Measurements from ENCODE around the gene LRG1. TPM values are rescaled to one million over a fixed set of nuclear protein-coding genes. Genes with fewer than 3 reads are reported as not detected.

The LRG1 gene
- polyA plus RNA-seq, 3 donors from 2014 or later: not detected

GRCh38 chr19:4499855-4500254 lies 40.0 kb downstream of the LRG1 start:
- no peaks in the 10 kb centered on the region for H3K9me3 Mint-ChIP-seq
- no peaks in the 10 kb centered on the region for H3K27me3 Mint-ChIP-seq (ENCODE audit: low read depth in 3 of 3)
- no peak overlapping the region for H3K4me3 Mint-ChIP-seq
- peaks cover 0 to under 1% (median 0%) of the 10 kb centered on the region in 3 donors for H3K36me3 Mint-ChIP-seq
- H3K27ac Mint-ChIP-seq: no peak overlapping the region
- no peak for DNase-seq
- H3K4me1 Mint-ChIP-seq: no peaks in the 10 kb centered on the region

- H3K27ac Mint-ChIP-seq: no peak overlapping the region
- no peak for DNase-seq
- no peaks in the 10 kb centered on the region for H3K27me3 Mint-ChIP-seq (ENCODE audit: low read depth in 3 of 3)
- H3K36me3 Mint-ChIP-seq: peaks cover 0 to 4% (median 0%) of the 10 kb centered on the region in 3 donors
- H3K9me3 Mint-ChIP-seq: no peaks in the 10 kb centered on the region
- no peaks in the 10 kb centered on the region for H3K4me1 Mint-ChIP-seq
- no peak overlapping the region for H3K4me3 Mint-ChIP-seq
These were observed 40.5 kb downstream of the LRG1 start for GRCh38 chr19:4499318-4499717.

GRCh38 chr19:4498694-4499093 lies 41.1 kb downstream of the LRG1 start:
- no peaks in the 10 kb centered on the region for H3K27me3 Mint-ChIP-seq (ENCODE audit: low read depth in 3 of 3)
- H3K4me1 Mint-ChIP-seq: no peaks in the 10 kb centered on the region

GRCh38 chr19:4497770-4498389 lies 42.0 kb downstream of the LRG1 start:
- no peaks in the 10 kb centered on the region for H3K27me3 Mint-ChIP-seq (ENCODE audit: low read depth in 3 of 3)
- H3K4me1 Mint-ChIP-seq: no peaks in the 10 kb centered on the region
- H3K36me3 Mint-ChIP-seq: peaks cover 0 to 4% (median 0%) of the 10 kb centered on the region in 3 donors
- no peak overlapping the region for H3K27ac Mint-ChIP-seq
- DNase-seq: no peak
- no peaks in the 10 kb centered on the region for H3K9me3 Mint-ChIP-seq
- no peak overlapping the region for H3K4me3 Mint-ChIP-seq

More at GRCh38 chr19:4498694-4499093, 41.1 kb downstream of the LRG1 start:
- DNase-seq: no peak
- Mint-ChIP-seq H3K9me3 (no peaks in the 10 kb centered on the region), H3K4me3 (no peak overlapping the region), H3K36me3 (peaks cover 0 to 4% (median 0%) of the 10 kb centered on the region in 3 donors), H3K27ac (no peak overlapping the region)

- Mint-ChIP-seq H3K4me3 (no peak overlapping the region), H3K27ac (no peak overlapping the region), H3K4me1 (no peaks in the 10 kb centered on the region), H3K9me3 (no peaks in the 10 kb centered on the region), H3K27me3 (ENCODE audit: low read depth in 3 of 3) (no peaks in the 10 kb centered on the region), H3K36me3 (peaks cover 0 to 4% (median 0%) of the 10 kb centered on the region in 3 donors)
- no peak for DNase-seq
These were observed 43.5 kb downstream of the LRG1 start for GRCh38 chr19:4496304-4496703.

GRCh38 chr19:4495471-4495870 lies 44.4 kb downstream of the LRG1 start:
- no peak for DNase-seq
- Mint-ChIP-seq H3K9me3 (no peaks in the 10 kb centered on the region), H3K4me1 (no peaks in the 10 kb centered on the region), H3K36me3 (peaks cover under 1 to 5% (median 3%) of the 10 kb centered on the region in 3 donors), H3K27me3 (ENCODE audit: low read depth in 3 of 3) (no peaks in the 10 kb centered on the region), H3K4me3 (no peak overlapping the region), H3K27ac (no peak overlapping the region)

- peaks cover 0 to 2% (median 0%) of the 10 kb centered on the region in 3 donors for H3K27me3 Mint-ChIP-seq (ENCODE audit: low read depth in 3 of 3)
These were observed 45.2 kb downstream of the LRG1 start for GRCh38 chr19:4494691-4495064.

GRCh38 chr19:4493929-4494690 lies 45.7 kb downstream of the LRG1 start:
- H3K9me3 Mint-ChIP-seq: no peaks in the 10 kb centered on the region
- H3K4me1 Mint-ChIP-seq: no peaks in the 10 kb centered on the region
- no peak for DNase-seq
- H3K4me3 Mint-ChIP-seq: no peak overlapping the region
- no peak overlapping the region for H3K27ac Mint-ChIP-seq
- peaks cover 0 to 2% (median 0%) of the 10 kb centered on the region in 3 donors for H3K27me3 Mint-ChIP-seq (ENCODE audit: low read depth in 3 of 3)
- H3K36me3 Mint-ChIP-seq: peaks cover 4 to 8% (median 7%) of the 10 kb centered on the region in 3 donors

More at GRCh38 chr19:4494691-4495064, 45.2 kb downstream of the LRG1 start:
- Mint-ChIP-seq H3K4me1 (no peaks in the 10 kb centered on the region), H3K9me3 (no peaks in the 10 kb centered on the region), H3K36me3 (peaks cover 4 to 8% (median 6%) of the 10 kb centered on the region in 3 donors), H3K4me3 (no peak overlapping the region), H3K27ac (no peak overlapping the region)
- no peak for DNase-seq

- Mint-ChIP-seq H3K27ac (no peak overlapping the region), H3K4me3 (no peak overlapping the region), H3K36me3 (peaks cover 4 to 8% (median 7%) of the 10 kb centered on the region in 3 donors), H3K4me1 (no peaks in the 10 kb centered on the region), H3K27me3 (ENCODE audit: low read depth in 3 of 3) (peaks cover 0 to 2% (median 0%) of the 10 kb centered on the region in 3 donors), H3K9me3 (no peaks in the 10 kb centered on the region)
- DNase-seq: no peak
These were observed 46.5 kb downstream of the LRG1 start for GRCh38 chr19:4493104-4493928.

- H3K27ac Mint-ChIP-seq: no peak overlapping the region
- no peaks in the 10 kb centered on the region for H3K9me3 Mint-ChIP-seq
- H3K27me3 Mint-ChIP-seq (ENCODE audit: low read depth in 3 of 3): peaks cover 0 to 2% (median 0%) of the 10 kb centered on the region in 3 donors
- no peak for DNase-seq
- peaks cover 4 to 9% (median 7%) of the 10 kb centered on the region in 3 donors for H3K36me3 Mint-ChIP-seq
- H3K4me3 Mint-ChIP-seq: no peak overlapping the region
- H3K4me1 Mint-ChIP-seq: no peaks in the 10 kb centered on the region
These were observed 47.3 kb downstream of the LRG1 start for GRCh38 chr19:4492337-4493103.

GRCh38 chr19:4491446-4491845 lies 48.4 kb downstream of the LRG1 start:
- no peak for DNase-seq
- H3K4me1 Mint-ChIP-seq: no peaks in the 10 kb centered on the region
- H3K4me3 Mint-ChIP-seq: no peak overlapping the region
- no peaks in the 10 kb centered on the region for H3K9me3 Mint-ChIP-seq
- H3K27ac Mint-ChIP-seq: no peak overlapping the region
- H3K27me3 Mint-ChIP-seq (ENCODE audit: low read depth in 3 of 3): peaks cover 0 to 2% (median 0%) of the 10 kb centered on the region in 3 donors
- H3K36me3 Mint-ChIP-seq: peaks cover 7 to 12% (median 7%) of the 10 kb centered on the region in 3 donors

- no peaks in the 10 kb centered on the region for H3K4me1 Mint-ChIP-seq
- H3K9me3 Mint-ChIP-seq: no peaks in the 10 kb centered on the region
- peaks cover 9 to 16% (median 12%) of the 10 kb centered on the region in 3 donors for H3K36me3 Mint-ChIP-seq
- no peak for DNase-seq
- H3K4me3 Mint-ChIP-seq: no peak overlapping the region
- peaks cover 0 to 2% (median 0%) of the 10 kb centered on the region in 3 donors for H3K27me3 Mint-ChIP-seq (ENCODE audit: low read depth in 3 of 3)
- H3K27ac Mint-ChIP-seq: no peak overlapping the region
These were observed 51.3 kb downstream of the LRG1 start for GRCh38 chr19:4488496-4488895.

- no peak overlapping the region for H3K4me3 Mint-ChIP-seq
- no peaks in the 10 kb centered on the region for H3K9me3 Mint-ChIP-seq
- H3K27me3 Mint-ChIP-seq (ENCODE audit: low read depth in 3 of 3): peaks cover 0 to 2% (median 0%) of the 10 kb centered on the region in 3 donors
- H3K36me3 Mint-ChIP-seq: peaks cover 11 to 17% (median 12%) of the 10 kb centered on the region in 3 donors
- H3K27ac Mint-ChIP-seq: no peak overlapping the region
- no peaks in the 10 kb centered on the region for H3K4me1 Mint-ChIP-seq
- no peak for DNase-seq
These were observed 52.3 kb downstream of the LRG1 start for GRCh38 chr19:4487572-4487971.
